Raji (cell line): Measurements from ENCODE around the gene RASSF1.

Source experiments
- POLR2A ChIP-seq: IDR thresholded peaks from 2 replicates; pipeline ENCODE4 v1.6.1; 2011; ENCODE audit warnings: low read depth, low read length, control low read depth; ENCODE audit not compliant: insufficient read depth

RASSF1 gene

DNA sequence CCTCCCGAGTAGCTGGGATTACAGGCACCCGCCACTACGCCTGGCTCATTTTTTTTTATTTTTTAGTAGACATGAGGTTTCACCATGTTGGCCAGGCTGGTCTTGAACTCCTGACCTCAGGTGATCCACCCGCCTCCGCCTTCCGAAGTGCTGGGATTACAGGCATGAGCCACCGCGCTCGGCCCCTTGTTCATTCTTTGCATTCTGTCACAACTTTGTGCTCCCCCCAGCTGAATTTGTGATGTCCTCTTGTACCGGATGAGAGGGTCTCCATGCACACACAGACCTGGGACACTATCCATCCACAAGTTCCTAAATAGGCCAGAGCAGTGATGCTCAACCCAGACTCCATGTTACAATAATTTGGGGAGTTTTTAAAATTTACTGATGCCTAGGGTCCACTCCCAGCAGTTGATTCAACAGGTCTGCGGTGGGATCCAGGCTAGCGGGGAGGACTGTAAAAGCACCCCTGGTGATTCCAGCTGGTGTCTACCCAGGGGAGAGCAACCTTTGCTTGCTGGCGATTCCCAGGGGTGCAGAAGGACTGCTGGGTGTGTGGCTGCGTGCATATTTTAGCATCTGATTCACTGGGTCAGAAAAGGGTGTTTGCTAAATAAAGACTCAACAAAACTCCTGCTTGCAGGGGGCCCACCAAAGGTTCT lies 1.0 kb downstream of the RASSF1 start:
- no peak for TF ChIP-seq POLR2A

DNA sequence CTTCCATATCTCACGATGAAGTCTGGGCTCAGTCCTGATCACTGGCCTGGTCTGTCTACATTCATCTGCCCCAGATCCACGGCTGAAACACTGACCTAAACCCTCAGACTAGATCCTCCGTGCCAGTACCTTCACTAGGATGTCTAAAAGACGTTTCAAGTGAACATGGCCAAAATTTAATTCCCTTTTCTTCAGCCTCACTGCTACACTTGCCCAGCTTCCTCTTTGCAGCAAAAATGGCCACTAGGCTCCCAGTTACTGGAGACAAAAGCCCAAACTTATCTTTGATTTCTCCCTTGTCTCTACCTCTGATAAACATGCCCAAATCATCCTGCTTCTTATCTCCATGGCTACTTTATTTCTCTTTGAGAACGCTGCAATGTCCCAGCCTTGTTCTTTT lies 1.7 kb downstream of the RASSF1 start:
- TF ChIP-seq POLR2A: no peak

DNA sequence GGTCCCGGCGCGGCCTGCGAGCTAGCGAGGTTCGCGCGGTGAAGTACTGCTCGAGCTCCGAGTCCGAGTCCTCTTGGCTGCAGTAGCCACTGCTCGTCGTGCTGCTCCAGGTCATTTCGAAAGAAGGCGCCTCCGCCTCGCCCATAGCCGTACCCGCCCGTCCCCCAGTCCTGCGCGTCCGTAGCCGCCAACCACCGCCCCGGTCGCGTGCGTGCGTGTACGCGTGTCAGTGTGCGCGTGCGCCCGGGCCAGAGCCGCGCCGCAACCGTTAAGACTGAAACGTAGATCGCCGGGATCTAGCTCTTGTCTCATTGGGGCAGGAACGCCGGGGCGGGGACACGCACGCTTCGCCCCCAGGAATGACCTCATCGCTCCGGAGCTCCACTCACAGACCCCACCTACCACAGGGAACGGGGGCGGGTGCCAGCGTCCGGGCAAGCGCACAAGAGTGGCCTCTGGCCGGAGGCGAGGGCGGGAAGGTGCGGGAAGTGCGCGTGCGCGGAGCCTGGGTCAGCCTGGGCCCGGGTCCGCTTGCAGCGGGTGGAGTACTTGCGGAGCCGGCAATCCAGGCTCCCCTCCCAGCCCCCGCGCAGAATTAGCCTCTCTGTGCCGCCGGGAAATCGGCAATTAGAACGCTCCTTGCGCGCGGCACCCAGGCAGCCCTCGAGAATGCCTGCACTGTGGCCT lies 3.3 kb downstream of the RASSF1 start:
- TF ChIP-seq POLR2A: peak; percentile 83

DNA sequence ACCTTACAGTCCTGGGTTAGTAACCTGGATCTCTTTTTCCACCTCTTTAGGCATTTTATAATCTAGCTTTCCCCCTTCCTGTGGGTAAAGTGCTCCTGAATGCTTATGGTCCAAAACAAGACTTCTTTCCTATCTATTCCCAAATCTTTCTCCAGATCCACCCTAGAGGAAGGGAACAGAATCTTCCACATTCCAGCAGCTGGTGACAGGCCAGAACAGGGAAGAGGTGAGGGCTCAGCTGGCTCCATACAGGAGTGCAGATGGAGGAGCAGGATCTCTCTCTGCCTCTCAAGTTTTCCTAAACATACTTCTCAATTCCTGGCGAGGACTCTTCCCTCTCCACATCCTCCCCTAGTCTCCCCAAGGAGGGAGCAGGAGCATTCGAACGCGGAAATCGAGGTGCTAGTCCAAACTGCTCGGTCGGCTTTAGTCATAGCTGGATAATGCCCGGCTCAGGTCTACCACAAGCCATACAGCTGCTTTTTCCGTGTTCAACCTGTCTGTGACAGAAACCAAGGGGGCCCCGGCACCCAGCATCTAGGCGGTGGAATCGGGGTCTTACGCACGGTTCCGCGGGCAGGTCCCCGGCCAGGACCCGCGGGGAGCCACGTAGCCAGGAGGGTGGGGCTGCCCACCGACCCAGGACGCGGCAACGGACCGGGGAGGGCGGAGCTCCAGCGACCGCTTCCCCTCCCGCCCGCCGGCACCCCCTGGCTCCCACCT lies 4.0 kb downstream of the RASSF1 start:
- TF ChIP-seq POLR2A: no peak

DNA sequence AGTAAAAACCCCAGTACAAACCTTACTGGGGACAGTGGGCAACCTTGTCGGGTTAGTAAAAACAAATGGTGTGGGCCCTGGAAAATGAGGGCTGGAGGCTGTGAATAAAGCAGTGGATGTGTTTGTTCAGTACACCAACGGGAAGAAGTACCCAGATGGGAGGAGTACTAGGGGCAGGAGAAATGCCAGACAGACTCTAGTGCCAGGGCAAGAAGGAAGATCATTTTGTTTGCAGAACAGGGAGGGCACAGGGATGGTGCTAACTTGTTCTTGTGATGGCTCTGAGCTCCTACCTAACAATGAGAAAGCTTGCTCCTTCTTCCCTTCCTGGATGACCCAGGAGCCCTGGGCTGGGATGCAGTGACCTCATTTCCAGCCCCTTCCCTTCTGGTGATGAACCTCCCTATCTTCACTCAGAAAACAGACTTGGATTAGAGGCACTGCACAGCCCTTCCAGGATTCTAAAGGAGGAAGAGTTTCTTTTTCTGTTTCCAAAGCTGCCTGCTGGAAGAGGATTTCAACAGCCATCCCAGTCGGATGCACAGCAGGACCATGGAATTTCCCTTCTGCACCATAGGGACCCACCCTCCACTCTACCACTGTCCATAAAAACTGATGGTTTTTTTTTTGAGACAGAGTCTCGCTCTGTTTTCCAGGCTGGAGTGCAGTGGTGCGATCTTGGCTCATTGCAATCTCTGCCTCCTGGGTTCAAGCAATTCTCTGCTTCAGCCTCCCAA lies 6.1 kb downstream of the RASSF1 start:
- TF ChIP-seq POLR2A: no peak

DNA sequence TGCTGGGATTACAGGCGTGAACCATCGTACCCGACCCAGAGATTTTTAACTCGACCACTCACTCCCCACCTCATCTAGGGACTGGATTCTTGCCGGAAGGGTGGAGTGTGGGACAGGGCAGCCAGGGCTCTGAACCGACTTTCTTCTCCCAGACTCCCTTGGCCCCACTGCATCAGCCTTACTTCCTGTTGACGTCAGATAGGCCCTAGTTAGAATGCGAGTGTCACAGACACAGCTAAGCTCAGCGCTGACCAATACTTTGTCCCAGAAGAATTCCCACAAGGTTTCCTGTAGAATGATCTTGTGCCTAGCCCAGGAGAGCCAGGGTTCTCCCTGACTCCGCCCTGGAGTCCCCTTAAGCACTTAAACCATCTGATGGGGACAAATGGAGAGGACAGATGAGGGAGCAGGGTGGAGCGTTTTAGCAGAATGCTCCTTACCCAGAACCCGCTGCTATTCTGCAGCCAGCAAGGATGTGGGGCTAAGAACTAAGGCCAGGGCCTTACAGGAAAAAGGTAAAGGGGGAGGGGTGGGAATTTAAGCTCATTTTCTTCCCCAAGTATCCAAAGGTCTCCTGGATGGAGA lies 6.8 kb downstream of the RASSF1 start:
- TF ChIP-seq POLR2A: no peak

DNA sequence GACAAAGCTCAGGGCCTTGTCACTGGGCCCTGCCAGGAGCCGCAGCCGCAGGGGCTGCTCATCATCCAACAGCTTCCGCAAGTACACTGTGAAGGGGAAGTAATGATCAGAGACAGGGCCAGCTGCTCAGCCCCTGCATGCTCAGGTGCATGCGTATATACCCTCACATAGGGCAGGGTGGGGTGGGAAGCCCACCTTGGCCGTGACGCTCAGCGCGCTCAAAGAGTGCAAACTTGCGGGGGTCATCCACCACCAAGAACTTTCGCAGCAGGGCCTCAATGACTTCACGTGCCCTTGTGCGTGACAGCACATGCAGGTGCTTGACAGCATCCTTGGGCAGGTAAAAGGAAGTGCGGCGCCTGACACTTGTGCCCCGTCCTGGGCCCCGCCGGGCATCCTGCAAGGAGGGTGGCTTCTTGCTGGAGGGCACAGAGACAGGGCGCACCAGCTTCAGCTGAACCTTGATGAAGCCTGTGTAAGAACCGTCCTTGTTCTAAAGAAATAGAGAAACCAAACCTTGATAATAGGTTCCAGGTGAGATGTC lies 9.2 kb downstream of the RASSF1 start:
- TF ChIP-seq POLR2A: no peak

DNA sequence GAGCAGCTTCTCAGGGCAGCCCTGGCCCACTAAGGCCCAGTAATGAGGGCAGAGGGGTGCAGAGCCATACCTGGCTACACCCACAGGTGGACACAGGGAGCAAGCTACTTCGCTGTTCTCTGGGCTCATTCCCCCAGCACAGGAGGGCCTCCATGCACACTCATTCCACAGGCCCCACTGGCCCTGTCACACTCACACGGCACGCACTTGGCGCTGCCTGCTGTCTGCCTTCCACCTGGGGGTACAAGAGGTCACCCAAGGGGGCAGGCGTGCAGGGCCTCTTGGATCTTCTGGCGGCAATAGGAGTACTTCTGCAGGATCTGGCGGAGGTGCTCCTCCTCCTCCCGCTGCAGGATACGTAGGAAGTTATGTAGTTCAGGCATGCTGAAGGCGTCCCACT lies 10.3 kb downstream of the RASSF1 start:
- no peak for TF ChIP-seq POLR2A

DNA sequence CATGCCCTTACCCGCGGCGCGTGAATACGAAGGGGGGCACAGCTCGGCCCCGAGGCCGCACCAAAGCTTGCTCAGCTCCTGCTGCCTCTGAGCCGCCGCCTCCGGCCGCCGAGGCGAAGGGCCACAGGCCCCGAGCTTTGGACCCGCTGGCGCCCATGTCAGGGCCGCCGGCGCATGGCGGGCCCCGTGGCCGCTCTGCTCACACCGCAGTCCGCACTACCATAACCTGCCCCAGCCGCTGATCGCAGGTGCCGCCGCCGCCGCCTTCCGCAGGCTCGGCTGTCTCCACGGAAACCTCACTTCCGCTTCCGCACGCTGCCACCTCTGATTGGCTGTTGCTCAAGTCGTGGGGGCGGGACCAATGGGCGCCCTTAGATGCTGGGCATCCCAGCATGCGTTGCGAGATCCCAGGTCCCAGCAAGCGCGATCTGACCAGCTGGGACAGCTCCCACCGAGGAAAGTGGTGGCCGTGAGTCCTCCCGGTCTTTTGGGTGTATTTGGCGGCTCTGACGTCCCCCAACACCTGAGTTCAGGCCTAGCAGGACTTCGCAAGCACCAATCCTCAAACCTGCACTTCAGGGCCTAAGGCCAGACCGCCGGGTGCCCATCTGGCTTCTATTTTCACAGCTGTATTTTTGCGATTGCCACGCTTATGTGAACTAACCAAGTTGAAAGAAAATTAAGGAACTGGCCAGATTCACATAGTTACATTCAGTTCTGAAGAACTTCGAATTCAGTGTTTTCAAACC lies 12.5 kb downstream of the RASSF1 start, which contains the start of gene TUSC2:
TSS of gene TUSC2 (minus strand) at position 281 of the 749 bp plus-strand sequence. CDS start at position 157, 124 bp downstream.
- peak; percentile 80 for TF ChIP-seq POLR2A

DNA sequence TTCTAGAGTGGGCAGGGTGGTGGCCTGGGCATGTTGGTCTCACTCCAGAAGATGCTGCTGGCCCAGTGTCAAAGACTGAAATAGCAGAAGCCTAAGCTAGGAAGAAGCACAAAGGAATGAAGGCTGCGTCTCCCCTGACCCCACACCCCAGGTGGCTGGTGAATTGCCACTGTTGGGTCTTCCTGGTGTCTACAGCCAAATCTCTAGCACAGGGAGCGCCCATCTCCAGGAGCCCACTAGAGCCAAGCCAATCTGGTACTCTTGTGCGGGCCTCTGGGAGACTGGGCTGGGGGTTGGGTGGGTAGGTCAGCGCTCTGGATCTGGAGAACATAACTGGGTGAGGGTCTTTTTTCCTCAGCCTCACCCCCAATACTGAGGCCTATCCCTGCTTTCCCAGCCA lies 13.5 kb downstream of the RASSF1 start:
- no peak for TF ChIP-seq POLR2A

DNA sequence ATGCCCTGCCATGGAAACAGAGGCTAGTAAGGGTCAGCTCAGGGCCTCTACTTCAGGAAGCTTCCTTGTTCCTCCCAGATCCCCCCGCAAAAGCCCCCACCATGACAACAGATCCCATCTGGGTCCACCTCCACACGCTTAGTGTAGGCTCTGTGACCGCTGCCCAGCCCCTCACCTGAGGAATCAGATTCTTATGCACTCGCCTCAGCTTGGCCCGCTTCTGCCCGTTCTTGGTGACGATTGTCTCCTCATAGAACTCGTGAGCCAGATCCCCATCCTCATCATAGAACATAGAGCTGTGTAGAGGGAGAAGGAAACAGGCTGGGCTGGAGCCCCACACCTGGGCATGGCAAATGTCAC lies 14.5 kb downstream of the RASSF1 start:
- TF ChIP-seq POLR2A: no peak

DNA sequence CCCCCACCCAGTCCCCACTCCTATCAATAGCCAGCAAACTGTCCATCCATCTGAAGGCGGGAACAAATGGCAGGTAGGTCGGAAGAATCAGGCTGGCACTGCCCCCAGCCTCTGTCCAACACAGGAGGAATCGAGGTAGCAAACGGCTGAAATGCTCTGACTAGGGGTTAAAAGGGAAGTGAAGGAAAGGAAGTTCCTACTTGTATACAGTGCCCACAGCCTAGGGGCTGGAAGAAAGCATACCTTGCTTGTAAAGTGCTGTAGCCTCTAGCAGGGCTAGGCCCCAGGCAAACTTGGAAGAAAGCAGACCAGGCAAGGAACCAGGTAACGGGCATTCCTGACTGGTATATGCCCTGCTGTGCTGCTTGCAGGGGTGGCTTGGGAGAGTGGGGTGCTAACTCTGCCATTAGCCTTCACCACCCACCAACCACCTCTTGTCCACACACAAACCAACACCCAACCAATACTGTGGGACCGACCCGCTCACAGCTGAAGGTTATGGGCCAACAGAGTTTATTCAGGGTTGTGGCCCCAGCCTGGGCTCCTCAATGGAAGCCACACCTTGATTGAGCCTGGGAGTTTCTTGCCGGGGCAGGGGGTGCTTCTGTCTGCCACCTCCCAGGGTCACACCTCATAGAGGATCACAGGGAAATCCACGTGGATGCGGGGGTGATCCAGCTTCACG lies 15.0 kb downstream of the RASSF1 start:
- TF ChIP-seq POLR2A: no peak

DNA sequence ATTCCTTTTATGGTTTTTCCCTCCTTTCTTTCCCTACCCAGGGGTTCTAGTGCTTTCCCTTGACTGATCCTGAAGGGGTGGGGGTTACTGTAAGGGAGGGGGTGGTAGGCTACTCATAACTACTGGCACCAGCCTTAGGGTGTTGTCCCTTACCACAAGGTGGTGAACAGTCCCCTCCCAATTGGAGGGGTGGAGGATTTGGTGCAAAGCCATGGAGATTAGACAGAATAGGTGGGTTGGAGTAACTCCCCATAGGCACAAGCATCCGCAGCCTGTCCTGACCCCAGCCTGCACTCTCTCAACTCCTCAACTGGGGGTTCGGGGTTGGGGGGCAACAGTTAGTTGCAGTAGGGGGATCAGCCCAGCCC lies 15.5 kb downstream of the RASSF1 start:
- TF ChIP-seq POLR2A: no peak

DNA sequence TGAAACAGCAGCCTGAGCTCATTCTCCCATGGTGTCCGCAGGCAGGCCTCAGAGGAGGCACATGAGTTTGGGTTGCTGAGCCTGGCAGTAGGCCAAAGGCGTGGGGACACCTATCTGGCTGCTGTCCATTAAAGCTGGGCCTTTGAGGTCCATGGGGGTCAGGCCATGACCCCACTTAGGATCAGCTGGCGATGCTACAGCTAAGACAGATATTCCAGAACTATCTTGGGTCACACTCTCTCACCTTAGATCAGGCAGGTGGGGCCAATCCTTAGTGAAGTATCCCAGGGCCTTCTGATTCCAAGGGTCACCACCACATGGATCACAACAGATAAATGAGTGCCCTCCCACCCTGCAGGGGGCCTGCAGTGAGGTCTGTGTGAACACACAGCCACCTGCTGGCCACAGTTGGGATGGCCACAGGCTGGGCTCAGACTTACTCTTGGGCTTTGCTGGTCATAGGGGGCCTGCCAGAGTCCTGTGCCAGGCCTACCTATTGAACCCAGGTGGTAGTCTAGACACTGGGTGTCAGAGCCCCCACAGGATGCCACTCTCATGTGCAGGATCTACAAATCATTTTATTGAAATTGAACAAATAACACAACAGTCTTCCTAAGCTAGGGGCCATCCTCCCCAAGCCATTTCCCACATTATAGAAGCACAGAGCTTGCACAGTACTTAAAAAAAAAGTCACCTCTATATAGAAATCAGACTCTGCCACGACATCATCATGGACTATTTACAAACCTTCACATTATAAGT lies 16.1 kb downstream of the RASSF1 start:
- TF ChIP-seq POLR2A: no peak
